Esophagus squamous epithelium (tissue), 4 donors: ENCODE results near the gene MYO16.

Experiments used
- POLR2A ChIP-seq, 4 donors: fragments of 450-650 bp; IDR thresholded peaks; one replicate each; pipeline ENCODE4 v1.6.1; 2017; ENCODE audit warnings: antibody characterized with exemption in 4 of 4, mild to moderate bottlenecking in 4 of 4, moderate library complexity in 3 of 4
- TF ChIP-seq, protein P1 (sequence below), 6 experiments: fragments of 450-650 bp in 4 of 6; fragments of 200-600 bp in 2 of 6; sonication (generic) in 2 of 6; IDR thresholded peaks; one replicate each; pipeline ENCODE4 v1.5.1; 2016 to 2019; ENCODE audit warnings: antibody characterized with exemption in 6 of 6, mild to moderate bottlenecking in 4 of 6, moderate library complexity in 4 of 6

DNA sequence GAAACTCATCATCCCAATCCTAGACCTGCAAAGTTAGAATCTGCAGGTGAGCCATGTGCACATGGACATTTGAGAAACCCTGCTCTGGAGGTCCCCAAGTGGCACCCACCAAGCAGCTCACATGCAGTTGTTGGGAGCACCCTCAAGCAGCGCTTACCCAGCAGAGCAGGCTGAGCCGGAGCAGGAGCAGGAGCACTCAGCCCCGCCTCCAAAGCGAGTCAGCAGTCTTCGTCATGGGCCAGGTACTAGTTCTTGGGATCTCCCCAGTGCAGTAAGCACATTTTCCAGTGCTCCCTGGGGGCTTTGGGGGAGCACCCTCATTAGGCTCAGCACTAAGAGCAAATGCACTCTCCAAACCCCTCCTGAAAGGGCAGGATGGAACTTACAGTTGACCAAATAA lies 584.3 kb downstream of the MYO16 start:
- TF ChIP-seq, protein P1, sequence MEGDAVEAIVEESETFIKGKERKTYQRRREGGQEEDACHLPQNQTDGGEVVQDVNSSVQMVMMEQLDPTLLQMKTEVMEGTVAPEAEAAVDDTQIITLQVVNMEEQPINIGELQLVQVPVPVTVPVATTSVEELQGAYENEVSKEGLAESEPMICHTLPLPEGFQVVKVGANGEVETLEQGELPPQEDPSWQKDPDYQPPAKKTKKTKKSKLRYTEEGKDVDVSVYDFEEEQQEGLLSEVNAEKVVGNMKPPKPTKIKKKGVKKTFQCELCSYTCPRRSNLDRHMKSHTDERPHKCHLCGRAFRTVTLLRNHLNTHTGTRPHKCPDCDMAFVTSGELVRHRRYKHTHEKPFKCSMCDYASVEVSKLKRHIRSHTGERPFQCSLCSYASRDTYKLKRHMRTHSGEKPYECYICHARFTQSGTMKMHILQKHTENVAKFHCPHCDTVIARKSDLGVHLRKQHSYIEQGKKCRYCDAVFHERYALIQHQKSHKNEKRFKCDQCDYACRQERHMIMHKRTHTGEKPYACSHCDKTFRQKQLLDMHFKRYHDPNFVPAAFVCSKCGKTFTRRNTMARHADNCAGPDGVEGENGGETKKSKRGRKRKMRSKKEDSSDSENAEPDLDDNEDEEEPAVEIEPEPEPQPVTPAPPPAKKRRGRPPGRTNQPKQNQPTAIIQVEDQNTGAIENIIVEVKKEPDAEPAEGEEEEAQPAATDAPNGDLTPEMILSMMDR (IDR thresholded peaks at IDR 0.05): no peak
- TF ChIP-seq POLR2A (IDR thresholded peaks at IDR 0.05): no peak
